Neural cell (in vitro differentiated cells): ENCODE measurements around the gene HLA-DRB5.

Experiments used
- EP300 ChIP-seq: fragments of 450-650 bp; conservative IDR thresholded peaks from 2 replicates; pipeline ENCODE4 v1.6.1; 2014; ENCODE audit warnings: antibody characterized with exemption, mild to moderate bottlenecking, moderate library complexity; ENCODE audit not compliant: poor library complexity, severe bottlenecking
- EZH2 ChIP-seq: fragments of 200-600, 300-800 bp; shearing (Covaris generic), sonication (generic); IDR thresholded peaks from 2 replicates; pipeline ENCODE4 v1.6.1; 2014; ENCODE audit warnings: antibody characterized with exemption, low read length, borderline replicate concordance, mild to moderate bottlenecking; ENCODE audit not compliant: insufficient read depth, poor library complexity, severe bottlenecking
- MXI1 ChIP-seq: fragments of 450-650 bp; conservative IDR thresholded peaks from 2 replicates; pipeline ENCODE4 v1.6.1; 2014; ENCODE audit warnings: antibody characterized with exemption, mild to moderate bottlenecking; ENCODE audit not compliant: poor library complexity, severe bottlenecking
- POLR2AphosphoS5 ChIP-seq: IDR thresholded peaks from 2 replicates; pipeline ENCODE4 v1.6.1; 2012
- RAD21 ChIP-seq: fragments of 450-650 bp; conservative IDR thresholded peaks from 2 replicates; pipeline ENCODE4 v1.6.1; 2014; ENCODE audit warnings: antibody characterized with exemption, mild to moderate bottlenecking, moderate library complexity
- SMC3 ChIP-seq: fragments of 450-650 bp; conservative IDR thresholded peaks from 2 replicates; pipeline ENCODE4 v1.6.1; 2014; ENCODE audit warnings: antibody characterized with exemption, mild to moderate bottlenecking, moderate library complexity; ENCODE audit not compliant: poor library complexity
- TAF1 ChIP-seq: IDR thresholded peaks from 2 replicates; pipeline ENCODE4 v1.6.1; 2012; ENCODE audit warnings: low read depth
- TF ChIP-seq, protein P1 (sequence below): fragments of 450-650 bp; IDR thresholded peaks from 2 replicates; pipeline ENCODE4 v1.5.1; 2014; ENCODE audit warnings: antibody characterized with exemption, mild to moderate bottlenecking, moderate library complexity; ENCODE audit not compliant: poor library complexity, severe bottlenecking
- TF ChIP-seq, protein P2 (sequence below): IDR thresholded peaks from 2 replicates; pipeline ENCODE4 v1.6.1; 2012; ENCODE audit warnings: borderline replicate concordance

DNA sequence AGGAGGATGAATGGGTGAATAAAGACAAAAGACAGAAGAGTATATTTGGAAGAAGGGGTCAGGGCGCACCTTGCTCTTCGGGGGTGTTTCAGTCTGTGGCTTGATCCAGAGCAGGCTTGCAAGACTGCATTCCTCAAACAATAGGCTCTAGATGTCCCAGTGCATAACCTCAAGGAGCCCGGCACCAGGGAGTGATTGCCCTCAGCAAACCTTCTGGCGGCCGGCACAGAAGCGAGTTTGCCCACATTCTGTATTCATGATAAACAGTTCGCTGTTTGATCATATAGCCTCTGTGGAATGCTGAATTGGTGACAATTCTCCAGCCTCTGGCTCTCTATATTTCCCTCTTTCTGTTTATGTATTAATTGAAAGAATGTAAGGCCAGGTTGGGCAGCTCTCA, 29.7 kb upstream of the HLA-DRB5 start:
- TF ChIP-seq, protein P1, sequence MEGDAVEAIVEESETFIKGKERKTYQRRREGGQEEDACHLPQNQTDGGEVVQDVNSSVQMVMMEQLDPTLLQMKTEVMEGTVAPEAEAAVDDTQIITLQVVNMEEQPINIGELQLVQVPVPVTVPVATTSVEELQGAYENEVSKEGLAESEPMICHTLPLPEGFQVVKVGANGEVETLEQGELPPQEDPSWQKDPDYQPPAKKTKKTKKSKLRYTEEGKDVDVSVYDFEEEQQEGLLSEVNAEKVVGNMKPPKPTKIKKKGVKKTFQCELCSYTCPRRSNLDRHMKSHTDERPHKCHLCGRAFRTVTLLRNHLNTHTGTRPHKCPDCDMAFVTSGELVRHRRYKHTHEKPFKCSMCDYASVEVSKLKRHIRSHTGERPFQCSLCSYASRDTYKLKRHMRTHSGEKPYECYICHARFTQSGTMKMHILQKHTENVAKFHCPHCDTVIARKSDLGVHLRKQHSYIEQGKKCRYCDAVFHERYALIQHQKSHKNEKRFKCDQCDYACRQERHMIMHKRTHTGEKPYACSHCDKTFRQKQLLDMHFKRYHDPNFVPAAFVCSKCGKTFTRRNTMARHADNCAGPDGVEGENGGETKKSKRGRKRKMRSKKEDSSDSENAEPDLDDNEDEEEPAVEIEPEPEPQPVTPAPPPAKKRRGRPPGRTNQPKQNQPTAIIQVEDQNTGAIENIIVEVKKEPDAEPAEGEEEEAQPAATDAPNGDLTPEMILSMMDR = no peak
- TF ChIP-seq EP300 (no peak), MXI1 (no peak), EZH2 (no peak), SMC3 (no peak), POLR2AphosphoS5 (no peak), RAD21 (no peak), TAF1 (no peak)
- TF ChIP-seq, protein P2, sequence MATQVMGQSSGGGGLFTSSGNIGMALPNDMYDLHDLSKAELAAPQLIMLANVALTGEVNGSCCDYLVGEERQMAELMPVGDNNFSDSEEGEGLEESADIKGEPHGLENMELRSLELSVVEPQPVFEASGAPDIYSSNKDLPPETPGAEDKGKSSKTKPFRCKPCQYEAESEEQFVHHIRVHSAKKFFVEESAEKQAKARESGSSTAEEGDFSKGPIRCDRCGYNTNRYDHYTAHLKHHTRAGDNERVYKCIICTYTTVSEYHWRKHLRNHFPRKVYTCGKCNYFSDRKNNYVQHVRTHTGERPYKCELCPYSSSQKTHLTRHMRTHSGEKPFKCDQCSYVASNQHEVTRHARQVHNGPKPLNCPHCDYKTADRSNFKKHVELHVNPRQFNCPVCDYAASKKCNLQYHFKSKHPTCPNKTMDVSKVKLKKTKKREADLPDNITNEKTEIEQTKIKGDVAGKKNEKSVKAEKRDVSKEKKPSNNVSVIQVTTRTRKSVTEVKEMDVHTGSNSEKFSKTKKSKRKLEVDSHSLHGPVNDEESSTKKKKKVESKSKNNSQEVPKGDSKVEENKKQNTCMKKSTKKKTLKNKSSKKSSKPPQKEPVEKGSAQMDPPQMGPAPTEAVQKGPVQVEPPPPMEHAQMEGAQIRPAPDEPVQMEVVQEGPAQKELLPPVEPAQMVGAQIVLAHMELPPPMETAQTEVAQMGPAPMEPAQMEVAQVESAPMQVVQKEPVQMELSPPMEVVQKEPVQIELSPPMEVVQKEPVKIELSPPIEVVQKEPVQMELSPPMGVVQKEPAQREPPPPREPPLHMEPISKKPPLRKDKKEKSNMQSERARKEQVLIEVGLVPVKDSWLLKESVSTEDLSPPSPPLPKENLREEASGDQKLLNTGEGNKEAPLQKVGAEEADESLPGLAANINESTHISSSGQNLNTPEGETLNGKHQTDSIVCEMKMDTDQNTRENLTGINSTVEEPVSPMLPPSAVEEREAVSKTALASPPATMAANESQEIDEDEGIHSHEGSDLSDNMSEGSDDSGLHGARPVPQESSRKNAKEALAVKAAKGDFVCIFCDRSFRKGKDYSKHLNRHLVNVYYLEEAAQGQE = no peak
